OCI-M2 (cell line): ENCODE measurements around the gene OR10J1.

Experiments used
- DNase-seq: peaks from one replicate; lab custom pipeline; 2025; ENCODE audit not compliant: unreplicated experiment; lab: John Stamatoyannopoulos, UW

OR10J1 gene

GRCh38 chr1:159483501-159483900 lies 44.0 kb downstream of the OR10J1 start:
- DNase-seq = no peak
